Body of pancreas (tissue), 4 donors: ENCODE measurements around the gene TSHZ2.

ENCODE experiments used
- CTCF ChIP-seq, 7 experiments: fragments of 450-650 bp in 4 of 7; fragments of 200-600 bp in 3 of 7; sonication (generic) in 3 of 7; IDR thresholded peaks; one replicate each; pipeline ENCODE4 v1.5.1; 2016 to 2019; ENCODE audit warnings: antibody characterized with exemption in 7 of 7
- POLR2A ChIP-seq, 3 donors: fragments of 450-650 bp; IDR thresholded peaks; one replicate each; pipeline ENCODE4 v1.6.1; 2016; ENCODE audit warnings: antibody characterized with exemption in 3 of 3, mild to moderate bottlenecking in 2 of 3

GRCh38 chr20:52975029-52975732, 3.0 kb downstream of the TSHZ2 start:
- TF ChIP-seq CTCF (IDR thresholded peaks at IDR 0.05) (no peak), POLR2A (IDR thresholded peaks at IDR 0.05) (no peak)
